ENCODE measurements around the gene ISLR. TPM values are rescaled to one million over a fixed set of nuclear protein-coding genes. Genes with fewer than 3 reads are reported as not detected.

ISLR gene
- total and polyA plus RNA-seq, 2 of the 8 experiments (the other 6 are each of a cell fraction or from before 2014, with no cell fraction given) = 0.29 to 0.35 TPM

DNA sequence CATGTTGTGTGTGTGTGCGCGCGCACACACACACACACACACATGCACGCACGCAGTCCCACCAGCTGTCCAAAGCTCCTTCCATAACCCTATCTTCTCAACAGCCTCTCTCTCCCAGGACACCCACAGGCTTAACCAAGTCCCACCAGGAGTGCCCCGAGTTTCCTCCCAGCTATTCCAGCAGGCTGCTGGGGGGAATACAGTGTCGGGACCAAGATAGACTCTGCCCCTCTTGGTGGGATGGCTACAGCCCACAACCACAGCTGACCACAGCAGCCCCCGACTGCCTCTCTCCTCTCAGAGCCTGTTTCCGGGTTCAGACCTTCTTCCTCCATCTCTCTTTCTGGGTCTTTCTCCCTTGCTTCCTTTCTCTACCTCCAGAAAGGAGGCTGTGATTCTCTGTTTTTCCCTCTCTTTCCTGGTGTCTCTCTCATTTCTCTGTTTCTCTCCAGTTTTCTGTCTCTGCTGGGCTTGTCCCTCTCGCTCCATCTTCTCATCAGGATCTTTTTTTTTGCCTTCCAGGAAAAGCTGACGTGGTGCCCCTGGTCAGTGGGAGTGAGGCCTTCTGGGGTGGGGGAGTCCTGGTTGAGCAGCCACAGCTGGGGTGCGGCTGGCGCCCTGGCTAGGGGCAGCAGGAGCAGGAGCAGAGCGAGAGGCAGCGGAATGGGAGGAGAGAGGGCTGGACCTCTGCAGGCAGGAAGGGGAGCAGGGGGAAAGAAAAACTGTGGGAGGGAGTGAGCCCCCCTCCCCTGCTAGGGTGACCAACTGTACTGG, 3.3 kb upstream of the ISLR start (continued):
- no peak for TF ChIP-seq TEAD4 (IDR thresholded peaks at IDR 0.05; ENCODE audit: low read depth, low read length)
- no peak for TF ChIP-seq NRF1 (IDR thresholded peaks at IDR 0.05; ENCODE audit: low read depth, low read length)
- TF ChIP-seq POU5F1 (IDR thresholded peaks at IDR 0.05; ENCODE audit: low read depth, low read length) = no peak
- no peak for TF ChIP-seq CTBP2 (IDR thresholded peaks at IDR 0.05; ENCODE audit: borderline replicate concordance, insufficient read depth, insufficient read length, low read length)
- no peak for TF ChIP-seq RAD21 (IDR thresholded peaks at IDR 0.05 in 1 of 2, conservative IDR thresholded peaks at IDR 0.05 in 1 of 2; ENCODE audit: low read depth in 2 of 2, low read length in 2 of 2)
- TF ChIP-seq CBX5 (IDR thresholded peaks at IDR 0.05; ENCODE audit: low read depth, low read length) = no peak
- TF ChIP-seq SIN3A (conservative IDR thresholded peaks at IDR 0.05 in 1 of 2, IDR thresholded peaks at IDR 0.05 in 1 of 2; ENCODE audit: low read depth in 1 of 2, low read length in 2 of 2) = no peak

Data from H1 (cell line).